Ishikawa (cell line): Measurements from ENCODE around the gene AADACL3.

Experiments used
- CEBPB ChIP-seq: IDR thresholded peaks from 2 replicates; pipeline ENCODE4 v1.6.1; 2012
- CREB1 ChIP-seq: IDR thresholded peaks from 2 replicates; pipeline ENCODE4 v1.6.1; 2012; ENCODE audit warnings: low read depth
- EGR1 ChIP-seq: IDR thresholded peaks from 2 replicates; pipeline ENCODE4 v1.6.1; 2012
- EP300 ChIP-seq: IDR thresholded peaks from 2 replicates; pipeline ENCODE4 v1.6.1; 2012; ENCODE audit warnings: borderline replicate concordance
- FOXM1 ChIP-seq: IDR thresholded peaks from 2 replicates; pipeline ENCODE4 v1.6.1; 2012; ENCODE audit warnings: low read depth, borderline replicate concordance
- NFIC ChIP-seq: IDR thresholded peaks from 2 replicates; pipeline ENCODE4 v1.6.1; 2012
- RAD21 ChIP-seq: IDR thresholded peaks from 2 replicates; pipeline ENCODE4 v1.6.1; 2012; ENCODE audit warnings: low read depth
- REST ChIP-seq: IDR thresholded peaks from 2 replicates; pipeline ENCODE4 v1.6.1; 2012; ENCODE audit warnings: low read depth, mild to moderate bottlenecking
- TAF1 ChIP-seq: IDR thresholded peaks from 2 replicates; pipeline ENCODE4 v1.6.1; 2012; ENCODE audit warnings: low read depth, mild to moderate bottlenecking
- TCF12 ChIP-seq: IDR thresholded peaks from 2 replicates; pipeline ENCODE4 v1.6.1; 2012; ENCODE audit warnings: low read depth
- TEAD4 ChIP-seq: IDR thresholded peaks from 2 replicates; pipeline ENCODE4 v1.6.1; 2012
- YY1 ChIP-seq: IDR thresholded peaks from 2 replicates; pipeline ENCODE4 v1.6.1; 2012; ENCODE audit warnings: low read depth
- ZBTB7A ChIP-seq: IDR thresholded peaks from 2 replicates; pipeline ENCODE4 v1.6.1; 2012; ENCODE audit warnings: low read depth
- TF ChIP-seq, protein P1 (sequence below): IDR thresholded peaks from 2 replicates; pipeline ENCODE4 v1.6.1; 2012
- TF ChIP-seq, protein P2 (sequence below): IDR thresholded peaks from 2 replicates; pipeline ENCODE4 v1.6.1; 2012

The AADACL3 gene

DNA sequence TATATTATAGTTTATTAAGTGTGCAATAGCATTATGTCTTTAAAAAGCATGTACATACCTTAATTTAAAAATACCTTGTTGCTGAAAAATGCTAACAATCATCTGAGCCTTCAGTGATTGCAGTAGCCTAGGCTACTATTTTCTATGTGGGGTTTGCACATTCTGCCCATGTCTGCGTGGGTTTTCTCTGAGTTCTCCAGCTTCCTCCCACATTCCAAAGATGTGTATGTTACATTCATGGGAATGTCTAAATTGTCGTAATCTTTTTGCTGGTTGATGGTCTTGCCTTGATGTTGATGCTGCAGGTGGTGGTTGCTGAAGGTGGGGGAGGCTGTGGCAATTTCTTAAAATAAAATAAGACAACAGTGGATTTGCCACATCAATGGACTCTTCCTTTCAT is 12.5 kb downstream of the AADACL3 start:
- TF ChIP-seq TEAD4 (no peak), ZBTB7A (no peak), TCF12 (no peak), REST (no peak), NFIC (no peak), CEBPB (no peak), CREB1 (no peak), YY1 (no peak), FOXM1 (no peak), EP300 (no peak), RAD21 (no peak), TAF1 (no peak), EGR1 (no peak)
- TF ChIP-seq, protein P1, sequence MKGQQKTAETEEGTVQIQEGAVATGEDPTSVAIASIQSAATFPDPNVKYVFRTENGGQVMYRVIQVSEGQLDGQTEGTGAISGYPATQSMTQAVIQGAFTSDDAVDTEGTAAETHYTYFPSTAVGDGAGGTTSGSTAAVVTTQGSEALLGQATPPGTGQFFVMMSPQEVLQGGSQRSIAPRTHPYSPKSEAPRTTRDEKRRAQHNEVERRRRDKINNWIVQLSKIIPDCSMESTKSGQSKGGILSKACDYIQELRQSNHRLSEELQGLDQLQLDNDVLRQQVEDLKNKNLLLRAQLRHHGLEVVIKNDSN: no peak
- TF ChIP-seq, protein P2, sequence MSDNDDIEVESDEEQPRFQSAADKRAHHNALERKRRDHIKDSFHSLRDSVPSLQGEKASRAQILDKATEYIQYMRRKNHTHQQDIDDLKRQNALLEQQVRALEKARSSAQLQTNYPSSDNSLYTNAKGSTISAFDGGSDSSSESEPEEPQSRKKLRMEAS: no peak

GRCh38 chr1:12730156-12730555 is 14.2 kb downstream of the AADACL3 start:
- no peak for TF ChIP-seq NFIC
- no peak for TF ChIP-seq CEBPB
- TF ChIP-seq TCF12: no peak
- TF ChIP-seq TAF1: no peak
- no peak for TF ChIP-seq REST
- no peak for TF ChIP-seq CREB1
- no peak for TF ChIP-seq FOXM1
- TF ChIP-seq, protein P2: no peak
- no peak for TF ChIP-seq RAD21
- no peak for TF ChIP-seq ZBTB7A

GRCh38 chr1:12734651-12735050 is 18.7 kb downstream of the AADACL3 start:
- TF ChIP-seq TCF12 (no peak), CREB1 (no peak), NFIC (no peak), EP300 (no peak), FOXM1 (no peak)

- TF ChIP-seq EP300 (no peak), TAF1 (no peak), TCF12 (no peak), EGR1 (no peak), RAD21 (no peak), TEAD4 (no peak), CREB1 (no peak), ZBTB7A (no peak), FOXM1 (no peak), REST (no peak), YY1 (no peak), CEBPB (no peak), NFIC (no peak)
- TF ChIP-seq, protein P2: no peak
- TF ChIP-seq, protein P1: no peak
Measured at GRCh38 chr1:12738934-12739333, 23.0 kb downstream of the AADACL3 start.

DNA sequence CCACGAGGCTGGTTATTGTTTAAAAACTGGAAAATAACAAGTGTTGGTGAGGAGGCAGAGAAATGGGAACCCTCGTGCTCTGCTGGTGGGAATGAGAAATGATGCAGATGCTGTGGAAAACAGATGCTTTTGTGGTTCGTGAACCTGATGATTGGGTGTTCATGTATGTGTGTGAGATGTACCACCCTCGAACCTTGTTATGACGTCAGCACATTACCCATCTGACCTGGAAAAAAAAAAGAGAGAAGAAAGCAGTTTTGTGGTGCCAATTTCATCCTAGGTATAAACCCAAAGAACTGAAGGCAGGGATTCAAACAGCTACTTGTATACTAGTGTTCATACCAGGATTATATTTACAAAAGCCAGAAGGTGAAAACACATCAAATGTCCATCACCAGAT is 23.7 kb downstream of the AADACL3 start:
- TF ChIP-seq TCF12: no peak
- TF ChIP-seq YY1: no peak
- no peak for TF ChIP-seq CEBPB
- no peak for TF ChIP-seq NFIC
- TF ChIP-seq EP300: no peak
- TF ChIP-seq FOXM1: no peak
- TF ChIP-seq RAD21: no peak
- no peak for TF ChIP-seq TEAD4
- no peak for TF ChIP-seq CREB1
- TF ChIP-seq, protein P2: no peak
- no peak for TF ChIP-seq EGR1
- TF ChIP-seq, protein P1: no peak
- no peak for TF ChIP-seq TAF1
- TF ChIP-seq ZBTB7A: no peak
- no peak for TF ChIP-seq REST
